HG02571 (cell line): ENCODE measurements around the gene ALDH18A1.
"Not testable (repeated sequence)": the region's sequence is repeated elsewhere in the genome, so short reads cannot be mapped to it uniquely, and the experiment has no call there.

Experiments
- ATAC-seq: cut with Tn5 transposase; IDR thresholded peaks from one replicate; pipeline ENCODE4 v1.9.1; 2021; ENCODE audit warnings: mild to moderate bottlenecking, moderate library complexity; ENCODE audit not compliant: unreplicated experiment

Gene ALDH18A1

GRCh38 chr10:95651346-95652060 lies 5.0 kb downstream of the ALDH18A1 start:
- ATAC-seq, result no peak

- ATAC-seq, result no peak
These were observed 6.3 kb downstream of the ALDH18A1 start for GRCh38 chr10:95650232-95650631.

- no peak for ATAC-seq
These were observed 8.4 kb downstream of the ALDH18A1 start for GRCh38 chr10:95648138-95648537.

GRCh38 chr10:95646160-95646559 lies 10.4 kb downstream of the ALDH18A1 start:
- no peak for ATAC-seq

- no peak for ATAC-seq
These were observed 11.6 kb downstream of the ALDH18A1 start for GRCh38 chr10:95644901-95645300.

GRCh38 chr10:95640891-95641315 lies 15.6 kb downstream of the ALDH18A1 start:
- ATAC-seq, result no peak

GRCh38 chr10:95637911-95638310 lies 18.6 kb downstream of the ALDH18A1 start:
- ATAC-seq, result no peak

- no peak for ATAC-seq
These were observed 19.4 kb downstream of the ALDH18A1 start for GRCh38 chr10:95637140-95637539.

- no peak for ATAC-seq
These were observed 21.2 kb downstream of the ALDH18A1 start for GRCh38 chr10:95635319-95635733.

- no peak for ATAC-seq
These were observed 27.7 kb downstream of the ALDH18A1 start for GRCh38 chr10:95628786-95629185.

- ATAC-seq, result no peak
These were observed 30.0 kb downstream of the ALDH18A1 start for GRCh38 chr10:95626500-95626899.

GRCh38 chr10:95620415-95620814 lies 36.1 kb downstream of the ALDH18A1 start:
- not testable (repeated sequence) for ATAC-seq

- no peak for ATAC-seq
These were observed 38.4 kb downstream of the ALDH18A1 start for GRCh38 chr10:95618101-95618500.

GRCh38 chr10:95616446-95616845 lies 40.1 kb downstream of the ALDH18A1 start:
- ATAC-seq, result no peak

- ATAC-seq, result no peak
These were observed 43.2 kb downstream of the ALDH18A1 start for GRCh38 chr10:95613330-95613729.

GRCh38 chr10:95610727-95611126 lies 45.8 kb downstream of the ALDH18A1 start:
- no peak for ATAC-seq

- ATAC-seq, result no peak
These were observed 49.6 kb downstream of the ALDH18A1 start for GRCh38 chr10:95606922-95607321.

GRCh38 chr10:95605163-95605562 lies 51.3 kb downstream of the ALDH18A1 start:
- ATAC-seq, result no peak

GRCh38 chr10:95604630-95605029 lies 51.9 kb downstream of the ALDH18A1 start:
- ATAC-seq, result no peak

- no peak for ATAC-seq
These were observed 54.1 kb downstream of the ALDH18A1 start for GRCh38 chr10:95602382-95602781.

GRCh38 chr10:95601116-95601719 lies 55.3 kb downstream of the ALDH18A1 start:
- ATAC-seq, result no peak

- no peak for ATAC-seq
These were observed 56.4 kb downstream of the ALDH18A1 start for GRCh38 chr10:95600158-95600557.

GRCh38 chr10:95597788-95598187 lies 58.7 kb downstream of the ALDH18A1 start:
- no peak for ATAC-seq
